Measurements from ENCODE around the gene KMT2A. TPM values are rescaled to one million over a fixed set of nuclear protein-coding genes. Genes with fewer than 3 reads are reported as not detected.

KMT2A gene
- total RNA-seq, 1 donor from 2014 or later: 71.1 TPM

GRCh38 chr11:118442908-118443589 is 6.8 kb downstream of the KMT2A start:
- Mint-ChIP-seq H3K9me3 (no peaks in the 10 kb centered on the region), H3K36me3 (peaks cover 17% of the 10 kb centered on the region), H3K4me3 (no peak overlapping the region), H3K4me1 (ENCODE audit: unreplicated experiment) (peaks cover 50% of the 10 kb centered on the region), H3K27me3 (no peaks in the 10 kb centered on the region), H3K27ac (no peak overlapping the region)
- TF ChIP-seq CTCF (conservative IDR thresholded peaks at IDR 0.05): no peak
- DNase-seq (ENCODE audit: extremely low spot score, unreplicated experiment): no peak

GRCh38 chr11:118443590-118444218 is 7.4 kb downstream of the KMT2A start:
- H3K4me3 Mint-ChIP-seq: no peak overlapping the region
- H3K9me3 Mint-ChIP-seq: no peaks in the 10 kb centered on the region
- no peaks in the 10 kb centered on the region for H3K27me3 Mint-ChIP-seq
- no peak for TF ChIP-seq CTCF (conservative IDR thresholded peaks at IDR 0.05)
- H3K4me1 Mint-ChIP-seq (ENCODE audit: unreplicated experiment): peaks cover 47% of the 10 kb centered on the region
- DNase-seq (ENCODE audit: extremely low spot score, unreplicated experiment): no peak
- no peak overlapping the region for H3K27ac Mint-ChIP-seq
- peaks cover 17% of the 10 kb centered on the region for H3K36me3 Mint-ChIP-seq

- Mint-ChIP-seq H3K27ac (no peak overlapping the region), H3K4me3 (no peak overlapping the region), H3K27me3 (no peaks in the 10 kb centered on the region), H3K9me3 (no peaks in the 10 kb centered on the region), H3K4me1 (ENCODE audit: unreplicated experiment) (peaks cover 23% of the 10 kb centered on the region), H3K36me3 (peaks cover 11% of the 10 kb centered on the region)
- no peak for DNase-seq (ENCODE audit: extremely low spot score, unreplicated experiment)
- TF ChIP-seq CTCF (conservative IDR thresholded peaks at IDR 0.05): no peak
Observed at GRCh38 chr11:118447423-118447822, 11.1 kb downstream of the KMT2A start.

- TF ChIP-seq CTCF (conservative IDR thresholded peaks at IDR 0.05): no peak
- Mint-ChIP-seq H3K4me1 (ENCODE audit: unreplicated experiment) (peaks cover 19% of the 10 kb centered on the region), H3K4me3 (no peak overlapping the region), H3K36me3 (peaks cover 17% of the 10 kb centered on the region), H3K27ac (no peak overlapping the region), H3K27me3 (no peaks in the 10 kb centered on the region), H3K9me3 (no peaks in the 10 kb centered on the region)
- DNase-seq (ENCODE audit: extremely low spot score, unreplicated experiment): no peak
Observed at GRCh38 chr11:118448294-118448693, 12.0 kb downstream of the KMT2A start.

GRCh38 chr11:118449316-118449918 is 13.1 kb downstream of the KMT2A start:
- H3K4me1 Mint-ChIP-seq (ENCODE audit: unreplicated experiment): peaks cover 10% of the 10 kb centered on the region
- no peak overlapping the region for H3K4me3 Mint-ChIP-seq
- TF ChIP-seq CTCF (conservative IDR thresholded peaks at IDR 0.05): no peak
- H3K27me3 Mint-ChIP-seq: no peaks in the 10 kb centered on the region
- DNase-seq (ENCODE audit: extremely low spot score, unreplicated experiment): no peak
- H3K36me3 Mint-ChIP-seq: peaks cover 20% of the 10 kb centered on the region
- no peaks in the 10 kb centered on the region for H3K9me3 Mint-ChIP-seq
- no peak overlapping the region for H3K27ac Mint-ChIP-seq

Data from type B pancreatic cell (in vitro differentiated cells).